Sigmoid colon (tissue), 4 donors: ENCODE results near the gene ABLIM3.

Experiments
- POLR2A ChIP-seq, 2 donors: fragments of 450-650 bp; IDR thresholded peaks; one replicate each; pipeline ENCODE4 v1.6.1; 2016; ENCODE audit warnings: antibody characterized with exemption in 2 of 2, mild to moderate bottlenecking in 2 of 2, moderate library complexity in 2 of 2
- POLR2AphosphoS5 ChIP-seq, 4 donors: sonication (generic); formaldehyde crosslinking; IDR thresholded peaks; one replicate each; pipeline ENCODE4 v1.6.1; 2017; ENCODE audit warnings: antibody characterized with exemption in 4 of 4
- TF ChIP-seq, protein P1 (sequence below), 4 experiments: fragments of 450-650 bp in 3 of 4; fragments of 200-600 bp in 1 of 4; IDR thresholded peaks; one replicate each; pipeline ENCODE4 v1.5.1; 2016 to 2019; ENCODE audit warnings: antibody characterized with exemption in 4 of 4, mild to moderate bottlenecking in 3 of 4, moderate library complexity in 2 of 4

DNA sequence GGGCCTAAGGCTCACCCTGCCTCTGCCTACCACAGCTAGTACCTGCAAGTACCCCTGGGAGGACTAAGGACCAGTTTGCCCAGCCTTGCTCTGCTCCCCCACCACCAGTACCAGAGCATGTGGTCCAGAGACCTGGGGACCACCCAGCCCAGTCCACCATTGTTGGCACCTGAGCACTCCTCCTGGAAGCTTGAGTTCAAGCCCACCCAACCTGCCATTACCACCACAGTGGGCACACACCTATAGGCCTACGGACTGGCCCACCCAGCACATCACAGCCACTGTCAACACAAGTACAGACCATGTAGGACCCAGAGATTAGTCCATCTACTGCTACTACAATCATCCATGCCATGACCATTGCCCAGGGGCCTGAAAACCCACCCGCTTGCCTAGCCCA is 47.7 kb upstream of the ABLIM3 start:
- no peak for TF ChIP-seq POLR2AphosphoS5 (IDR thresholded peaks at IDR 0.05)
- TF ChIP-seq, protein P1, sequence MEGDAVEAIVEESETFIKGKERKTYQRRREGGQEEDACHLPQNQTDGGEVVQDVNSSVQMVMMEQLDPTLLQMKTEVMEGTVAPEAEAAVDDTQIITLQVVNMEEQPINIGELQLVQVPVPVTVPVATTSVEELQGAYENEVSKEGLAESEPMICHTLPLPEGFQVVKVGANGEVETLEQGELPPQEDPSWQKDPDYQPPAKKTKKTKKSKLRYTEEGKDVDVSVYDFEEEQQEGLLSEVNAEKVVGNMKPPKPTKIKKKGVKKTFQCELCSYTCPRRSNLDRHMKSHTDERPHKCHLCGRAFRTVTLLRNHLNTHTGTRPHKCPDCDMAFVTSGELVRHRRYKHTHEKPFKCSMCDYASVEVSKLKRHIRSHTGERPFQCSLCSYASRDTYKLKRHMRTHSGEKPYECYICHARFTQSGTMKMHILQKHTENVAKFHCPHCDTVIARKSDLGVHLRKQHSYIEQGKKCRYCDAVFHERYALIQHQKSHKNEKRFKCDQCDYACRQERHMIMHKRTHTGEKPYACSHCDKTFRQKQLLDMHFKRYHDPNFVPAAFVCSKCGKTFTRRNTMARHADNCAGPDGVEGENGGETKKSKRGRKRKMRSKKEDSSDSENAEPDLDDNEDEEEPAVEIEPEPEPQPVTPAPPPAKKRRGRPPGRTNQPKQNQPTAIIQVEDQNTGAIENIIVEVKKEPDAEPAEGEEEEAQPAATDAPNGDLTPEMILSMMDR (IDR thresholded peaks at IDR 0.05): no peak
- TF ChIP-seq POLR2A (IDR thresholded peaks at IDR 0.05): no peak
